Adrenal gland (tissue), 12 donors: ENCODE measurements around the gene PIAS4. TPM values are rescaled to one million over a fixed set of nuclear protein-coding genes. Genes with fewer than 3 reads are reported as not detected.

Experiments
- DNase-seq, 7 donors: peaks; one replicate each; pipeline ENCODE4 v3.0.0-alpha.2; 2019 to 2020
- H3K27ac ChIP-seq, 5 donors: fragments of 200-600 bp; sonication (generic) in 4 of 5; 1 replicate in 3 of 5; 2 replicates in 2 of 5; pipeline versions ENCODE4 v1.5.1 to v1.8.0; 2016 to 2020; ENCODE audit warnings: mild to moderate bottlenecking in 1 of 5
- H3K27me3 ChIP-seq: fragments of 200-600 bp; 2 replicates; pipeline ENCODE4 v1.8.0; 2021
- H3K36me3 ChIP-seq, 2 donors: fragments of 200-600 bp; replicated peaks in 1 of 2; 1 replicate in 1 of 2; 2 replicates in 1 of 2; pipeline versions ENCODE4 v1.5.1 to v1.8.0; 2018 to 2022
- H3K4me1 ChIP-seq, 2 donors: fragments of 200-600 bp; replicated peaks in 1 of 2; 1 replicate in 1 of 2; 2 replicates in 1 of 2; pipeline versions ENCODE4 v1.5.1 to v1.8.0; 2018 to 2021
- H3K4me3 ChIP-seq, 4 donors: fragments of 200-600 bp; sonication (generic) in 3 of 4; one replicate each; pipeline ENCODE4 v1.5.1; 2016 to 2018
- H3K9me3 ChIP-seq, 3 donors: fragments of 200-600 bp; sonication (generic) in 1 of 3; replicated peaks in 1 of 3; 1 replicate in 2 of 3; 2 replicates in 1 of 3; pipeline versions ENCODE4 v1.5.1 to v1.8.0; 2016 to 2021
- CTCF ChIP-seq, 6 experiments: fragments of 450-650 bp in 4 of 6; fragments of 200-600 bp in 2 of 6; sonication (generic) in 1 of 6; IDR thresholded peaks; 1 replicate in 5 of 6; 2 replicates in 1 of 6; pipeline versions ENCODE4 v1.5.1 to v1.8.0; 2016 to 2021; ENCODE audit warnings: antibody characterized with exemption in 6 of 6, mild to moderate bottlenecking in 2 of 6, moderate library complexity in 1 of 6
- POLR2A ChIP-seq, 2 donors: fragments of 450-650 bp; IDR thresholded peaks; one replicate each; pipeline ENCODE4 v1.6.1; 2017; ENCODE audit warnings: antibody characterized with exemption in 2 of 2, mild to moderate bottlenecking in 2 of 2, moderate library complexity in 1 of 2
- WGBS, 4 donors: extraction: QIAGEN DNeasy Blood & Tissue Kit in 2 of 4; methylation state at CpG; one replicate each; pipeline versions ENCODE4 v1.1.5 to v1.1.7; 2013 to 2017; 5-methylcytosine and 5-hydroxymethylcytosine counted together
- intact Hi-C, 2 donors: fragments of 100-400 bp; cut with DNase I; formaldehyde crosslinking; loops; one replicate each; pipeline versions ENCODE4 v1.14.1 to v1.15.0; 2022 to 2023
- polyA plus RNA-seq, 3 donors: library from polyadenylated mRNA; stranded (reverse); fragments of 200-250 nt in 2 of 3; fragments of 350-450 nt in 1 of 3; fragmentation: Illumina TruSeq in 1 of 3; extraction: RNeasy Lipid Tissue Mini Kit (QIAGEN cat#74804) in 1 of 3; gene quantifications; one replicate each; pipeline ENCODE4 v1.2.3, GENCODE V29; 2013 to 2014
- total RNA-seq, 9 donors: library from RNA; depleted of rRNA in 4 of 9; stranded (reverse); fragments of >200 nt in 4 of 9; fragments of 120-200 nt in 1 of 9; fragmentation: NEBNext Ultra II Directional in 1 of 9; extraction: Animal tissue kit (Norgen Biotek cat#: 25700) in 1 of 9; gene quantifications; one replicate each; pipeline versions ENCODE4 v1.1.0 to v1.2.4, GENCODE V29; 2013 to 2023
- donor health status: healthy with polysubstance abuse.
- donor health status: Bipolar disorder and iron deficiency.
- donor health status: DM: yes; HTN: yes; CAD: no.
- donor health status: DM: no; HTN: no; CAD: no.
- donor health status: DM: no; HTN: no; CAD: no.
- donor health status: DM: yes; HTN: yes; CAD: no.

Gene PIAS4
- total and polyA plus RNA-seq, 12 donors = 13.7 to 40.7 (median 22.5) TPM

- WGBS, 4 donors = 22 to 47% (median 29%) methylated on average over 8 to 30 of the region's 30 CpGs
- intact Hi-C loops = loop anchor here in 1 of 2 donors (10.0 kb wide), 1 partner anchor 54 kb away; the partner anchor contains the start of gene PIAS4
- DNase-seq = peak in 1 of 7 donors; percentile 57
- no peaks in the 10 kb centered on the region for H3K27me3 ChIP-seq
- peaks cover 64 to 67% of the 10 kb centered on the region in 2 donors for H3K4me1 ChIP-seq
- H3K27ac ChIP-seq = peak overlapping the region; percentile 73 to 98 (median 93)
- no peak for TF ChIP-seq POLR2A (IDR thresholded peaks at IDR 0.05)
- no peak for TF ChIP-seq CTCF (IDR thresholded peaks at IDR 0.05)
- peak overlapping the region in 1 of 4 donors; percentile 57 for H3K4me3 ChIP-seq
- H3K9me3 ChIP-seq = no peaks in the 10 kb centered on the region
- peaks cover 0 to 14% of the 10 kb centered on the region in 2 donors for H3K36me3 ChIP-seq
Measured at GRCh38 chr19:4058693-4059452, 51.3 kb downstream of the PIAS4 start.

- no peak for DNase-seq
- peaks cover 0 to 8% of the 10 kb centered on the region in 2 donors for H3K36me3 ChIP-seq
- H3K27me3 ChIP-seq = no peaks in the 10 kb centered on the region
- no peaks in the 10 kb centered on the region for H3K9me3 ChIP-seq
- intact Hi-C loops = loop anchor here in 1 of 2 donors (10.0 kb wide), 1 partner anchor 55 kb away; the partner anchor contains the start of gene PIAS4
- peak overlapping the region in 1 of 4 donors; percentile 57 for H3K4me3 ChIP-seq
- peak overlapping the region; percentile 73 to 98 (median 93) for H3K27ac ChIP-seq
- peaks cover 68 to 70% of the 10 kb centered on the region in 2 donors for H3K4me1 ChIP-seq
- TF ChIP-seq CTCF (IDR thresholded peaks at IDR 0.05) = no peak
- TF ChIP-seq POLR2A (IDR thresholded peaks at IDR 0.05) = no peak
- 47 to 78% (median 50%) methylated on average over 8 to 19 of the region's 19 CpGs; no CpG with 5 or more reads in 1 of the 4 donors for WGBS, 4 donors
Measured at GRCh38 chr19:4059453-4059871, 51.9 kb downstream of the PIAS4 start.

GRCh38 chr19:4059891-4060620 is 52.5 kb downstream of the PIAS4 start:
- Histone ChIP-seq H3K36me3 (peaks cover 0 to 2% of the 10 kb centered on the region in 2 donors), H3K4me3 (peak overlapping the region in 1 of 4 donors; percentile 57), H3K27me3 (no peaks in the 10 kb centered on the region), H3K9me3 (no peaks in the 10 kb centered on the region), H3K4me1 (peaks cover 68 to 70% of the 10 kb centered on the region in 2 donors), H3K27ac (peak overlapping the region; percentile 73 to 98 (median 93))
- TF ChIP-seq POLR2A (IDR thresholded peaks at IDR 0.05) (no peak), CTCF (IDR thresholded peaks at IDR 0.05) (no peak)
- intact Hi-C loops = loop anchor here (5.0 to 10.0 kb wide), 2 partner anchors 48 to 55 kb away; partner anchors contain the start of gene PIAS4 (in 1 of the 2)
- 20 to 62% (median 34%) methylated on average over 5 to 42 of the region's 42 CpGs for WGBS, 4 donors
- DNase-seq = peak in 4 of 7 donors; percentile 45 to 63 (median 60)
